ENCODE measurements around the gene RAB3D. TPM values are rescaled to one million over a fixed set of nuclear protein-coding genes. Genes with fewer than 3 reads are reported as not detected.

RAB3D gene
- total and polyA plus RNA-seq, 9 donors = 4.1 to 10.7 (median 6.2) TPM

GRCh38 chr19:11281356-11282049, 58.0 kb downstream of the RAB3D start:
- Histone ChIP-seq H3K36me3 (ENCODE audit: control insufficient read depth, insufficient read depth, low read length) (no peaks in the 10 kb centered on the region), H3K27ac (ENCODE audit: low read length) (peak overlapping the region; percentile 20), H3K4me3 (ENCODE audit: low read length) (no peak overlapping the region), H3K4me1 (ENCODE audit: control insufficient read depth, insufficient read depth, low read length) (peaks cover 6% of the 10 kb centered on the region), H3K27me3 (ENCODE audit: control insufficient read depth, insufficient read depth, low read length) (no peaks in the 10 kb centered on the region), H3K9me3 (replicated peaks; ENCODE audit: control insufficient read depth, low read depth, low read length) (no peaks in the 10 kb centered on the region)
- 27% methylated on average over 4 of the region's 11 CpGs for WGBS (ENCODE audit: insufficient coverage)
- DNase-seq = peak; percentile 50

DNA sequence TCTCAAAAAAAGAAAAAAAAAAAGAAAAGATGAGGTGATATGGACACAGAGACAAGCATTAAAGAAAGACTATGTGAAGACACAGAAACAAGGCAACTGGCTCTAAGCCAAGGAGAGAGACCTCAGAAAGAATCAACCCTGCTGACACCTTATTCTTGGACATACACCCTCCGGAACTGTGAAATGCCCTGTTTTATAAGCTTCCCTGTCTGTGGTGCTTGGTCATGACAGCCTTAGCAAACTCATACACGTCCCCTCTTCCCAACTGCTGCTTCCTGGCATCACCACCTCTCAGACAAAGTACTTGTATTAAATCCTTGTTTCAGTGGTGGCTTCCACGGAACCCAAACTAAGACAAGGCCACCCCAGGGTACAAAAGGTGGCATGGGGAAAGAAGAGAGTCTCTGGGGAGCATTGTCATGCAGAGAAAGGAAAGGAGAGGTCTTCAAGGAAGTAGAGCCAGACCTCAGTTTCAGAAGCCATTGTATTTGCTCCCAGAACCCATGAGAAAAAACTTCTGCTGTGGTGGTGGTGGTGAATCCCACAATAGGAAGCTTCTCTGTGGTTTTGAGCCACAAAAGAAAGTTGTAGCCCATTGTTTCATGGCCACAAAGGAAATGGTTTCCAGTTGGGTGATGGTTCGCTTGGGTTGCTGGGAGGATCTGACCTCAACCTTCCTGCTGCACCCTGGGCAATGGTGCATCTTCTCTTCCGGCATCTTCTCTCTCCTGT, 59.8 kb downstream of the RAB3D start:
- no peaks in the 10 kb centered on the region for H3K27me3 ChIP-seq (ENCODE audit: control insufficient read depth, insufficient read depth, low read length)
- H3K4me3 ChIP-seq (ENCODE audit: low read length) = no peak overlapping the region
- no peak for DNase-seq
- H3K27ac ChIP-seq (ENCODE audit: low read length) = peak overlapping the region; percentile 17
- no peaks in the 10 kb centered on the region for H3K36me3 ChIP-seq (ENCODE audit: control insufficient read depth, insufficient read depth, low read length)
- 57% methylated on average over 1 of the region's 5 CpGs for WGBS (ENCODE audit: insufficient coverage)
- peaks cover 6% of the 10 kb centered on the region for H3K4me1 ChIP-seq (ENCODE audit: control insufficient read depth, insufficient read depth, low read length)
- no peaks in the 10 kb centered on the region for H3K9me3 ChIP-seq (replicated peaks; ENCODE audit: control insufficient read depth, low read depth, low read length)

- no peak for DNase-seq
- Histone ChIP-seq H3K36me3 (ENCODE audit: control insufficient read depth, insufficient read depth, low read length) (no peaks in the 10 kb centered on the region), H3K4me1 (ENCODE audit: control insufficient read depth, insufficient read depth, low read length) (peaks cover 3% of the 10 kb centered on the region), H3K4me3 (ENCODE audit: low read length) (no peak overlapping the region), H3K27me3 (ENCODE audit: control insufficient read depth, insufficient read depth, low read length) (no peaks in the 10 kb centered on the region), H3K9me3 (replicated peaks; ENCODE audit: control insufficient read depth, low read depth, low read length) (no peaks in the 10 kb centered on the region), H3K27ac (ENCODE audit: low read length) (no peak overlapping the region)
- WGBS (ENCODE audit: insufficient coverage) = 100% methylated on average over 1 of the region's 6 CpGs
Observed at GRCh38 chr19:11278670-11279069, 60.8 kb downstream of the RAB3D start.

GRCh38 chr19:11274533-11275086, 64.8 kb downstream of the RAB3D start:
- Histone ChIP-seq H3K4me3 (ENCODE audit: low read length) (no peak overlapping the region), H3K27me3 (ENCODE audit: control insufficient read depth, insufficient read depth, low read length) (no peaks in the 10 kb centered on the region), H3K36me3 (ENCODE audit: control insufficient read depth, insufficient read depth, low read length) (no peaks in the 10 kb centered on the region), H3K27ac (ENCODE audit: low read length) (no peak overlapping the region), H3K9me3 (replicated peaks; ENCODE audit: control insufficient read depth, low read depth, low read length) (no peaks in the 10 kb centered on the region), H3K4me1 (ENCODE audit: control insufficient read depth, insufficient read depth, low read length) (no peaks in the 10 kb centered on the region)
- DNase-seq = no peak
- 100% methylated on average over 2 of the region's 4 CpGs for WGBS (ENCODE audit: insufficient coverage)

DNA sequence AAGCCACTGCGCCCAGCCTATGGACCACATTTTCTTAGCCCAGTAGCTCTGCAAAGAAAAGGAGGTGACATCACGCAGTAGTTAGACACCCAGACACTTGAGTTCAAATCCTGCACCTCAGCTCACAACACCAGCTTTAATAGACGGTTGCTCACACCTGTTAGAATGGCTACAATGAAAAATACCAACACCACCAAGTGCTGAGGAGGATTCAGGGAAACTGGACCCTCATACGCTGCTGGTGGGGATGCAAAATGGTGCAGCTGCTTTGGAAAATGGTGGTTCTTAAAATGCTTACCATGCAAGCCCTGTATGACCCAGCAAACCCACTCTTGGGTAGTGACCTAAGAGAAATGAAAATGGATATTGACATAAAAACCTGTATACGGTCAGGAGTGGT, 65.5 kb downstream of the RAB3D start:
- H3K9me3 ChIP-seq (replicated peaks; ENCODE audit: control insufficient read depth, low read depth, low read length) = no peaks in the 10 kb centered on the region
- peaks cover 5% of the 10 kb centered on the region for H3K4me1 ChIP-seq (ENCODE audit: control insufficient read depth, insufficient read depth, low read length)
- H3K27me3 ChIP-seq (ENCODE audit: control insufficient read depth, insufficient read depth, low read length) = no peaks in the 10 kb centered on the region
- no peaks in the 10 kb centered on the region for H3K36me3 ChIP-seq (ENCODE audit: control insufficient read depth, insufficient read depth, low read length)
- H3K4me3 ChIP-seq (ENCODE audit: low read length) = no peak overlapping the region
- 96% methylated on average over 2 of the region's 5 CpGs for WGBS (ENCODE audit: insufficient coverage)
- H3K27ac ChIP-seq (ENCODE audit: low read length) = no peak overlapping the region
- DNase-seq = no peak

GRCh38 chr19:11273296-11273695, 66.2 kb downstream of the RAB3D start:
- Histone ChIP-seq H3K4me3 (ENCODE audit: low read length) (no peak overlapping the region), H3K27ac (ENCODE audit: low read length) (no peak overlapping the region), H3K36me3 (ENCODE audit: control insufficient read depth, insufficient read depth, low read length) (no peaks in the 10 kb centered on the region), H3K27me3 (ENCODE audit: control insufficient read depth, insufficient read depth, low read length) (no peaks in the 10 kb centered on the region), H3K4me1 (ENCODE audit: control insufficient read depth, insufficient read depth, low read length) (peaks cover 11% of the 10 kb centered on the region), H3K9me3 (replicated peaks; ENCODE audit: control insufficient read depth, low read depth, low read length) (no peaks in the 10 kb centered on the region)
- DNase-seq = no peak
- no CpG with 5 or more reads among the region's 2 CpGs for WGBS (ENCODE audit: insufficient coverage)

Other genes with a start within 250 kb of the RAB3D start
- gene SPC24, start 183.9 kb downstream of the RAB3D start, total RNA-seq = 18.7 TPM
- 10 to 100 TPM; 10.8 to 18.7 (median 14.4) TPM for gene SPC24, start 183.9 kb downstream of the RAB3D start, polyA plus RNA-seq (ENCODE audit: insufficient read depth in 1 of 8, insufficient read length in 8 of 8, low replicate concordance in 1 of 8)
- 71.5 TPM for gene KANK2, start 142.1 kb downstream of the RAB3D start, total RNA-seq
- 100 to 1,000 TPM in 7 of 8 donors, 10 to 100 TPM in 1; 88.4 to 150 (median 117) TPM for gene KANK2, start 142.1 kb downstream of the RAB3D start, polyA plus RNA-seq (ENCODE audit: insufficient read depth in 1 of 8, insufficient read length in 8 of 8, low replicate concordance in 1 of 8)
- 0.44 TPM for gene ANGPTL8, start 100.0 kb downstream of the RAB3D start, total RNA-seq
- gene ANGPTL8, start 100.0 kb downstream of the RAB3D start, polyA plus RNA-seq (ENCODE audit: insufficient read depth in 1 of 8, insufficient read length in 8 of 8, low replicate concordance in 1 of 8) = under 1 TPM in 6 of 8 donors, not detected in 2; 0.18 to 0.53 (median 0.45) TPM
- 23.7 TPM for gene DOCK6, start 77.1 kb downstream of the RAB3D start, total RNA-seq
- 10 to 100 TPM; 25.4 to 53.7 (median 41.9) TPM for gene DOCK6, start 77.1 kb downstream of the RAB3D start, polyA plus RNA-seq (ENCODE audit: insufficient read depth in 1 of 8, insufficient read length in 8 of 8, low replicate concordance in 1 of 8)
- gene TSPAN16, start 43.5 kb downstream of the RAB3D start, total RNA-seq = not detected
- gene TSPAN16, start 43.5 kb downstream of the RAB3D start, polyA plus RNA-seq (ENCODE audit: insufficient read depth in 1 of 8, insufficient read length in 8 of 8, low replicate concordance in 1 of 8) = not detected
- gene TMEM205, start 6.6 kb upstream of the RAB3D start, total RNA-seq = 48.2 TPM
- gene TMEM205, start 6.6 kb upstream of the RAB3D start, polyA plus RNA-seq (ENCODE audit: insufficient read depth in 1 of 8, insufficient read length in 8 of 8, low replicate concordance in 1 of 8) = 10 to 100 TPM; 40.1 to 53.6 (median 45.5) TPM
- gene CCDC159, start 6.9 kb upstream of the RAB3D start, total RNA-seq = 5.2 TPM
- 10 to 100 TPM in 2 of 8 donors, 1 to 10 TPM in 6; 5.1 to 13.7 (median 8.3) TPM for gene CCDC159, start 6.9 kb upstream of the RAB3D start, polyA plus RNA-seq (ENCODE audit: insufficient read depth in 1 of 8, insufficient read length in 8 of 8, low replicate concordance in 1 of 8)
- 4.8 TPM for gene PLPPR2, start 15.8 kb upstream of the RAB3D start, total RNA-seq
- gene PLPPR2, start 15.8 kb upstream of the RAB3D start, polyA plus RNA-seq (ENCODE audit: insufficient read depth in 1 of 8, insufficient read length in 8 of 8, low replicate concordance in 1 of 8) = 10 to 100 TPM; 11.0 to 16.7 (median 13.1) TPM
- gene SWSAP1, start 35.0 kb upstream of the RAB3D start, total RNA-seq = 1.3 TPM
- gene SWSAP1, start 35.0 kb upstream of the RAB3D start, polyA plus RNA-seq (ENCODE audit: insufficient read depth in 1 of 8, insufficient read length in 8 of 8, low replicate concordance in 1 of 8) = 1 to 10 TPM; 1.4 to 1.9 (median 1.7) TPM
- 3.0 TPM for gene EPOR, start 44.7 kb upstream of the RAB3D start, total RNA-seq
- gene EPOR, start 44.7 kb upstream of the RAB3D start, polyA plus RNA-seq (ENCODE audit: insufficient read depth in 1 of 8, insufficient read length in 8 of 8, low replicate concordance in 1 of 8) = 1 to 10 TPM; 2.4 to 5.3 (median 3.7) TPM
- gene RGL3, start 79.7 kb upstream of the RAB3D start, total RNA-seq = 0.31 TPM
- 1 to 10 TPM in 1 of 8 donors, under 1 TPM in 7; 0.12 to 2.3 (median 0.43) TPM for gene RGL3, start 79.7 kb upstream of the RAB3D start, polyA plus RNA-seq (ENCODE audit: insufficient read depth in 1 of 8, insufficient read length in 8 of 8, low replicate concordance in 1 of 8)
- 0.22 TPM for gene ODAD3, start 95.5 kb upstream of the RAB3D start, total RNA-seq
- under 1 TPM; 0.11 to 0.49 (median 0.21) TPM for gene ODAD3, start 95.5 kb upstream of the RAB3D start, polyA plus RNA-seq (ENCODE audit: insufficient read depth in 1 of 8, insufficient read length in 8 of 8, low replicate concordance in 1 of 8)
- 80.5 TPM for gene PRKCSH, start 96.0 kb upstream of the RAB3D start, total RNA-seq
- 100 to 1,000 TPM; 161 to 260 (median 201) TPM for gene PRKCSH, start 96.0 kb upstream of the RAB3D start, polyA plus RNA-seq (ENCODE audit: insufficient read depth in 1 of 8, insufficient read length in 8 of 8, low replicate concordance in 1 of 8)
- gene ELAVL3, start 141.4 kb upstream of the RAB3D start, total RNA-seq = 0.09 TPM
- under 1 TPM in 6 of 8 donors, not detected in 2; 0.05 to 0.16 (median 0.10) TPM for gene ELAVL3, start 141.4 kb upstream of the RAB3D start, polyA plus RNA-seq (ENCODE audit: insufficient read depth in 1 of 8, insufficient read length in 8 of 8, low replicate concordance in 1 of 8)
- 3.4 TPM for gene ZNF653, start 166.2 kb upstream of the RAB3D start, total RNA-seq
- 1 to 10 TPM; 4.4 to 8.3 (median 5.9) TPM for gene ZNF653, start 166.2 kb upstream of the RAB3D start, polyA plus RNA-seq (ENCODE audit: insufficient read depth in 1 of 8, insufficient read length in 8 of 8, low replicate concordance in 1 of 8)
- 39.6 TPM for gene ECSIT, start 189.5 kb upstream of the RAB3D start, total RNA-seq
- gene ECSIT, start 189.5 kb upstream of the RAB3D start, polyA plus RNA-seq (ENCODE audit: insufficient read depth in 1 of 8, insufficient read length in 8 of 8, low replicate concordance in 1 of 8) = 10 to 100 TPM; 41.6 to 51.4 (median 44.5) TPM
- gene CNN1, start 199.2 kb upstream of the RAB3D start, total RNA-seq = 72.4 TPM
- gene CNN1, start 199.2 kb upstream of the RAB3D start, polyA plus RNA-seq (ENCODE audit: insufficient read depth in 1 of 8, insufficient read length in 8 of 8, low replicate concordance in 1 of 8) = 100 to 1,000 TPM in 2 of 8 donors, 10 to 100 TPM in 6; 40.4 to 144 (median 72.4) TPM
- 32.3 TPM for gene ELOF1, start 219.6 kb upstream of the RAB3D start, total RNA-seq
- gene ELOF1, start 219.6 kb upstream of the RAB3D start, polyA plus RNA-seq (ENCODE audit: insufficient read depth in 1 of 8, insufficient read length in 8 of 8, low replicate concordance in 1 of 8) = 10 to 100 TPM; 33.5 to 43.3 (median 38.8) TPM
- gene ACP5, start 238.0 kb upstream of the RAB3D start, total RNA-seq = 1.8 TPM
- 1 to 10 TPM in 7 of 8 donors, under 1 TPM in 1; 0.81 to 4.9 (median 1.5) TPM for gene ACP5, start 238.0 kb upstream of the RAB3D start, polyA plus RNA-seq (ENCODE audit: insufficient read depth in 1 of 8, insufficient read length in 8 of 8, low replicate concordance in 1 of 8)